Trophoblast cell (in vitro differentiated cells and primary cell): Measurements from ENCODE around the gene EPS15.
A peak's percentile ranks its signal among the peaks of the same experiment; 100 is the strongest.

Experiments
- DNase-seq, 2 donors: peaks; one replicate each; pipeline ENCODE4 v3.0.0-alpha.2; 2016
- H2AFZ ChIP-seq: 2 replicates; pipeline ENCODE4 v1.6.1; 2013; ENCODE audit warnings: low read length, moderate library complexity, mild to moderate bottlenecking; ENCODE audit not compliant: insufficient read depth, poor library complexity
- H2AK5ac ChIP-seq: 2 replicates; pipeline ENCODE4 v1.6.1; 2013; ENCODE audit warnings: mild to moderate bottlenecking, low read length
- H2BK120ac ChIP-seq: 2 replicates; pipeline ENCODE4 v1.6.1; 2013; ENCODE audit warnings: low read length, mild to moderate bottlenecking, moderate library complexity; ENCODE audit not compliant: insufficient read depth, poor library complexity
- H2BK12ac ChIP-seq: 2 replicates; pipeline ENCODE4 v1.6.1; 2013; ENCODE audit warnings: mild to moderate bottlenecking, low read length, moderate library complexity
- H2BK5ac ChIP-seq: 2 replicates; pipeline ENCODE4 v1.6.1; 2013; ENCODE audit warnings: low read length, low read depth, moderate library complexity, mild to moderate bottlenecking; ENCODE audit not compliant: poor library complexity
- H3K14ac ChIP-seq: 2 replicates; pipeline ENCODE4 v1.6.1; 2013; ENCODE audit warnings: mild to moderate bottlenecking, low read length
- H3K18ac ChIP-seq: 2 replicates; pipeline ENCODE4 v1.6.1; 2013; ENCODE audit warnings: mild to moderate bottlenecking, low read length
- H3K23ac ChIP-seq: 2 replicates; pipeline ENCODE4 v1.6.1; 2013; ENCODE audit warnings: low read length
- H3K27ac ChIP-seq: 2 replicates; pipeline ENCODE4 v1.5.1; 2013; ENCODE audit warnings: low read depth, mild to moderate bottlenecking, inconsistent platforms, low read length, moderate library complexity
- H3K27me3 ChIP-seq: 2 replicates; pipeline ENCODE4 v1.6.1; 2013; ENCODE audit warnings: inconsistent platforms, mild to moderate bottlenecking, low read length, moderate library complexity; ENCODE audit not compliant: insufficient read depth
- H3K36me3 ChIP-seq, 2 experiments: 1 replicate in 1 of 2; 2 replicates in 1 of 2; pipeline ENCODE4 v1.6.1; 2013; ENCODE audit warnings: low read length in 2 of 2, mild to moderate bottlenecking in 2 of 2, moderate library complexity in 1 of 2; ENCODE audit not compliant: insufficient read depth in 2 of 2, control insufficient read depth in 1 of 2
- H3K4ac ChIP-seq: 2 replicates; pipeline ENCODE4 v1.6.1; 2013; ENCODE audit warnings: low read depth, mild to moderate bottlenecking, low read length, moderate library complexity
- H3K4me1 ChIP-seq, 2 experiments: 1 replicate in 1 of 2; 2 replicates in 1 of 2; pipeline ENCODE4 v1.6.1; 2013; ENCODE audit warnings: low read length in 2 of 2, mild to moderate bottlenecking in 2 of 2, moderate library complexity in 1 of 2; ENCODE audit not compliant: insufficient read depth in 2 of 2, control insufficient read depth in 1 of 2
- H3K4me2 ChIP-seq: 2 replicates; pipeline ENCODE4 v1.6.1; 2013; ENCODE audit warnings: inconsistent platforms, mild to moderate bottlenecking, low read length, moderate library complexity
- H3K4me3 ChIP-seq: 2 replicates; pipeline ENCODE4 v1.5.1; 2013; ENCODE audit warnings: mild to moderate bottlenecking, low read depth, low read length, inconsistent platforms
- H3K79me1 ChIP-seq: one replicate; pipeline ENCODE4 v1.6.1; 2013; ENCODE audit warnings: low read length
- H3K79me2 ChIP-seq: 2 replicates; pipeline ENCODE4 v1.6.1; 2013; ENCODE audit warnings: low read length, mild to moderate bottlenecking; ENCODE audit not compliant: control insufficient read depth, insufficient read depth, poor library complexity
- H3K9ac ChIP-seq: 2 replicates; pipeline ENCODE4 v1.6.1; 2013; ENCODE audit warnings: mild to moderate bottlenecking, low read length
- H3K9me3 ChIP-seq: 2 replicates; pipeline ENCODE4 v1.6.1; 2013; ENCODE audit warnings: low read depth, mild to moderate bottlenecking, control low read depth, inconsistent platforms, low read length; ENCODE audit not compliant: insufficient read depth
- H4K12ac ChIP-seq: 2 replicates; pipeline ENCODE4 v1.6.1; 2013; ENCODE audit warnings: low read depth, mild to moderate bottlenecking, low read length, moderate library complexity
- H4K8ac ChIP-seq: 2 replicates; pipeline ENCODE4 v1.6.1; 2013; ENCODE audit warnings: low read depth, mild to moderate bottlenecking, low read length, moderate library complexity
- H4K91ac ChIP-seq: one replicate; pipeline ENCODE4 v1.6.1; 2013; ENCODE audit warnings: low read depth, mild to moderate bottlenecking, low read length, moderate library complexity
- WGBS: extraction: QIAGEN DNeasy Blood & Tissue Kit; methylation state at CpG from one replicate; pipeline ENCODE4 v1.1.7; 2013; ENCODE audit warnings: missing lambda C conversion rate; ENCODE audit not compliant: insufficient read length, insufficient coverage; ENCODE audit errors: extremely low coverage; 5-methylcytosine and 5-hydroxymethylcytosine counted together

EPS15 gene

DNA sequence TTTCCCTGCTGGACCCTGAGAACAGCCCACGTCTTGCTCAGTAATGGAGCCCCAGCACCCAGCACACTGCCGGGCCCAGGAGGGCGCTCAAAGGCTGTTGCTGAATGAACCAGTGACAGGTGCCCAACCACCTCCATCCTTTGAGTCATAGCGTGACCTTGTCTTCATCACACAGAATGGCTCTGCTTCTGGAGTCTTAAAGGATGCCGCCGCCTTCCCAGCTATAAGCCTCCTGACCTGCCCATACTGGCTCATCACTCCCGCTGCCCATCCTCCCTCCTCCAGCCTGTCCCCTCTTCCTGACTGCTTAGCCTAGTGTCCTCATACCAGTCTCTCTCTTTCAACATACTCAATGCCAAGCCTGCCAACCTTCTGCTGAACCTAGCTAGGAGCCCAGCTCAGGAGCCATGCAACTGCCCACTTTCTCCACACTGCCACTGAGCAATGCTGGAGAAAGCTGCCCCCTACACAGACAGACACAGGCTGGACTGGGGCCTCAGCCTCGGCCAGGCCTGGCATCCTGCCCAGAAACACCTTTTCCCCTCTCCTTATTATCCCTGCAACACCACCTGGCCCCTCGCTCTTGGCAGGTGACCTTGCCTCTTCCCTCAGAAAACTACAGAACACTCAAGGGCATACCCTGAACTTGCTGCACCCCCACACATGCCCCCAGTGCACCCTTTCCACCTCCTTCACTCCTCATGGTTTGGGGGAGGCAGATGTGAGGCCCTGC lies 202.8 kb downstream of the EPS15 start:
- Histone ChIP-seq H3K36me3 (no peaks in the 10 kb centered on the region), H3K4me2 (no peak overlapping the region), H3K27me3 (no peaks in the 10 kb centered on the region), H2AK5ac (no peak overlapping the region), H3K14ac (no peak overlapping the region), H4K8ac (no peak overlapping the region), H3K79me2 (no peaks in the 10 kb centered on the region), H3K79me1 (peaks cover 3% of the 10 kb centered on the region), H2BK5ac (no peak overlapping the region), H3K4ac (no peak overlapping the region), H3K4me1 (peaks cover 3 to 9% of the 10 kb centered on the region in 2 experiments), H4K91ac (no peak overlapping the region), H2AFZ (no peak overlapping the region), H3K9me3 (no peaks in the 10 kb centered on the region), H3K27ac (no peak overlapping the region), H2BK12ac (no peak overlapping the region), H3K4me3 (no peak overlapping the region), H3K9ac (no peak overlapping the region), H3K23ac (no peak overlapping the region), H2BK120ac (no peak overlapping the region), H4K12ac (no peak overlapping the region), H3K18ac (no peak overlapping the region)
- no peak for DNase-seq
- WGBS = no CpG with 5 or more reads among the region's 9 CpGs

DNA sequence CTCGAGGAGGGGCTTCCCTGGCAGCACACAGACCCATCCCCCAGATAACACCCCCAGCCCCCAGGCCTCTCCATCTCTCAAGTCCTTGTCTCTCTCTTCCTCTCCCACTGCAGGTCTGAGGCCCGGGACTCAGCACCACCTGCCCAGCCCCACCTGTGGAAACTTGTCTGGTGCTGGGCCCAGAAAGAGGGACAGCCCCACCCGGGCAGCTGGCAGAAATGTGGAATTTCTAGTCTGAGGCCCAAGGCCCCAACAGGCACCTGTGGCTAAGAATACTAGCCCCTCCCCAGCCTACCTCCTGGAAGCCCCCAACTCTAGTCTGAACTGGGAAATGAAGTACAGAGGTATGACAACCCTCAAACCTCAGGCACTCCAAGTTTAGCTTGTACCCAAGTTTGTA lies 204.1 kb downstream of the EPS15 start:
- Histone ChIP-seq H3K9me3 (no peaks in the 10 kb centered on the region), H4K91ac (no peak overlapping the region), H3K27ac (no peak overlapping the region), H3K4me2 (no peak overlapping the region), H3K14ac (no peak overlapping the region), H2BK12ac (no peak overlapping the region), H3K23ac (no peak overlapping the region), H3K9ac (no peak overlapping the region), H2BK5ac (no peak overlapping the region), H3K4ac (no peak overlapping the region), H3K79me2 (no peaks in the 10 kb centered on the region), H3K79me1 (peaks cover 3% of the 10 kb centered on the region), H3K4me1 (peaks cover 3 to 9% of the 10 kb centered on the region in 2 experiments), H3K36me3 (peaks cover 0 to 2% of the 10 kb centered on the region in 2 experiments), H3K27me3 (no peaks in the 10 kb centered on the region), H2BK120ac (no peak overlapping the region), H2AK5ac (no peak overlapping the region), H2AFZ (no peak overlapping the region), H3K4me3 (no peak overlapping the region), H4K8ac (no peak overlapping the region), H3K18ac (no peak overlapping the region), H4K12ac (no peak overlapping the region)
- no peak for DNase-seq
- WGBS = no CpG with 5 or more reads among the region's 3 CpGs

DNA sequence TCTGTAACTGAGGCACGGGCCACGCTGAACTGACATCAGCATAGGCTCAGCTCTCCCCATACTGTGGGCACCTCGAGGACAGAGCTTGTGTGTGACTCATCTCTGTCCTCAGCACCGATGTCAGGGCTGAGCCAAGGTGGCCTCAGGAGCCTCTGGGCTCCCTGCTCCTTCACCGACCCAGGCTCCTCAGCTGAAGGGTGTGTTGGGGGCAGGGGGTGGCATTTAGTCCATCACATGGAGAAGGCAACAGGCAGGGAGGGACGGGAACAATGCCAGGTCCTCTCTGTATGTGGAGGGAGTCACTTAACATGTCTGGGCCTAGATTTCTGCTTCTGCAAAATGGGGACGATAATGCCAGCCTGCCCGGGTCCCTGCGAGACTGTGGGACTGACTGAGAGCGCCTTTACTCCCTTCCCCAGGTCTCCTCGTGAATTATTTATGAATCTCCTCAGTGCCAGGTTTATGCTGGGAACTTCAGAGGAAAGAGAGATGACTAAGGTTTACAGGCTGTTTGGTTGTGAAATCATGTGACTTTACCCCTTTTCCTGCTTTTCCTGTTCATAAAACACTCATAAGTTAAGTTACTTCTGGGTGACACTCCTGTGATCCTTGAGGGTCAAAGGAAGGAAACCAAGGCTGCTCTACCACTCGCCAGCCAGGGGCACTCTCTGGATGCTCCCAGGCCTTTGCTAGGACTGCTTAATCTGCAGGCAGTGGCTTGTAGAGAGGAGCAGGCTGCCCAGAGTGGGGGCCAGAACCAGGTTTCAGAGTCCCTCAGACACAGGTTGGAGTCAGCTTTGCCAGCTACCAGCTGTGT lies 204.9 kb downstream of the EPS15 start:
- no peak overlapping the region for H2AFZ ChIP-seq
- no CpG with 5 or more reads among the region's 12 CpGs for WGBS
- peak overlapping the region; percentile 7 for H3K4ac ChIP-seq
- peak overlapping the region; percentile 29 for H3K18ac ChIP-seq
- H3K14ac ChIP-seq = no peak overlapping the region
- peak; percentile 23 to 63 for DNase-seq
- peaks cover 5 to 9% of the 10 kb centered on the region in 2 experiments for H3K4me1 ChIP-seq
- H3K79me1 ChIP-seq = peaks cover 3% of the 10 kb centered on the region
- no peaks in the 10 kb centered on the region for H3K9me3 ChIP-seq
- no peak overlapping the region for H4K12ac ChIP-seq
- no peak overlapping the region for H3K4me2 ChIP-seq
- H3K79me2 ChIP-seq = no peaks in the 10 kb centered on the region
- H2AK5ac ChIP-seq = peak overlapping the region; percentile 67
- no peaks in the 10 kb centered on the region for H3K27me3 ChIP-seq
- no peak overlapping the region for H3K4me3 ChIP-seq
- H4K8ac ChIP-seq = no peak overlapping the region
- H3K9ac ChIP-seq = peak overlapping the region; percentile 12
- H2BK12ac ChIP-seq = peak overlapping the region; percentile 55
- no peak overlapping the region for H4K91ac ChIP-seq
- peak overlapping the region; percentile 37 for H2BK120ac ChIP-seq
- H3K36me3 ChIP-seq = peaks cover 0 to 2% of the 10 kb centered on the region in 2 experiments
- H3K23ac ChIP-seq = no peak overlapping the region
- no peak overlapping the region for H2BK5ac ChIP-seq
- H3K27ac ChIP-seq = no peak overlapping the region

DNA sequence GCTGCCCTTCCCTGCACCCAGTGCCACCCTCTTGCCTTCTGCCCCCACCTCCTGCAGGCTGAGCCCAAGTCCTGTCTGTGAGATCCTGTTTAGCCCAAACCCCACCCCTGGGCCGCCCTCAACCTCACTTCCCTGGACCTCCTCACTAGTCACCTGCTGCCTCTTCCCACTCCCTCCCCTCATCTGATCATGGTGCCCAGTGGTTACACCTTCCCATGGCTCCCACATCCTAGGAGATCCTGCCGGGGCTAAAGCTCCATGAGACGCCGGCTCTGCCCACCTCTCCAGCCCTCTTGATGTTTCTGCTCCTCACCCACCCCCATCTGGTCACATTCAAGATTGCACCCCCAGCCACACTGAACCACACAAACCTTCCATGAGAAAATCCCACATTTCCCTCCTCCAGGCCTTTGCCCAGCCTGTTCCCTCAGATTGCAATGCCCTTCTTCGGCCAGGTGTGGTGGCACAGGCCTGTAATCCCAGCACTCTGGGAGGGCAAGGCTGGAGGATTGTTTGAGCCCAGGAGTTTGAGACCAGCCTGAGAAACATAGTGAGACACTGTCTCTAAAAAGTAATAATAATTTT lies 205.7 kb downstream of the EPS15 start:
- Histone ChIP-seq H3K4me2 (no peak overlapping the region), H3K4ac (no peak overlapping the region), H4K91ac (no peak overlapping the region), H3K18ac (no peak overlapping the region), H2AK5ac (no peak overlapping the region), H3K9ac (no peak overlapping the region), H4K8ac (no peak overlapping the region), H3K79me2 (no peaks in the 10 kb centered on the region), H3K79me1 (peaks cover 3% of the 10 kb centered on the region), H3K4me1 (peaks cover 6 to 9% of the 10 kb centered on the region in 2 experiments), H2AFZ (no peak overlapping the region), H3K14ac (no peak overlapping the region), H3K23ac (no peak overlapping the region), H3K27ac (no peak overlapping the region), H2BK120ac (no peak overlapping the region), H3K27me3 (no peaks in the 10 kb centered on the region), H2BK5ac (no peak overlapping the region), H2BK12ac (no peak overlapping the region), H3K4me3 (no peak overlapping the region), H3K36me3 (peaks cover 0 to 2% of the 10 kb centered on the region in 2 experiments), H3K9me3 (no peaks in the 10 kb centered on the region), H4K12ac (no peak overlapping the region)
- DNase-seq = no peak
- no CpG with 5 or more reads among the region's 5 CpGs for WGBS
